HEK293 (cell line): ENCODE measurements around the gene GRIA1.

Experiments
- CTCF ChIA-PET: fragments of 350-600 bp; formaldehyde crosslinking; extraction: SDS; loops from one replicate; lab custom pipeline; 2021; ENCODE audit warnings: antibody characterized with exemption; lab: Yijun Ruan, JAX
- POLR2A ChIA-PET: fragments of 300-600 bp; formaldehyde crosslinking; extraction: SDS; loops from one replicate; lab custom pipeline; 2020; ENCODE audit warnings: antibody characterized with exemption, inconsistent platforms; lab: Yijun Ruan, JAX
- H3K27ac ChIP-seq: fragments of 200-500 bp; sonication (Bioruptor generic); 2 replicates; pipeline ENCODE4 v1.5.1; 2014; ENCODE audit warnings: low read depth, low read length, control low read depth, inconsistent platforms; ENCODE audit errors: extremely low read depth
- H3K36me3 ChIP-seq, 2 experiments: fragments of 200-500 bp in 1 of 2; sonication (Bioruptor generic) in 1 of 2; 1 replicate in 1 of 2; 2 replicates in 1 of 2; pipeline ENCODE4 v1.5.1; 2014 to 2017; ENCODE audit warnings: inconsistent platforms in 2 of 2, low read length in 2 of 2; ENCODE audit not compliant: control insufficient read depth in 2 of 2, insufficient read depth in 1 of 2
- H3K4me1 ChIP-seq: fragments of 200-500 bp; sonication (Bioruptor generic); 2 replicates; pipeline ENCODE4 v1.5.1; 2014; ENCODE audit warnings: mild to moderate bottlenecking, low read length, inconsistent platforms; ENCODE audit not compliant: control insufficient read depth, insufficient read depth
- H3K4me3 ChIP-seq: 2 replicates; pipeline ENCODE4 v1.5.1; 2011; ENCODE audit warnings: low read depth, mild to moderate bottlenecking, control low read depth, low read length, moderate library complexity
- H3K9me3 ChIP-seq: fragments of 200-500 bp; sonication (Bioruptor generic); 2 replicates; pipeline ENCODE4 v1.5.1; 2014; ENCODE audit warnings: low read depth, low read length, inconsistent platforms; ENCODE audit not compliant: control insufficient read depth, insufficient read depth
- AEBP2 ChIP-seq: fragments of 450-650 bp; formaldehyde crosslinking; IDR thresholded peaks from 2 replicates; pipeline ENCODE4 v1.5.1; 2016; ENCODE audit warnings: missing biosample characterization, missing genetic modification characterization, borderline replicate concordance
- ATF2 ChIP-seq: fragments of 450-650 bp; formaldehyde crosslinking; IDR thresholded peaks from 2 replicates; pipeline ENCODE4 v1.5.1; 2016; ENCODE audit warnings: missing biosample characterization, missing genetic modification characterization, low read depth
- GLI2 ChIP-seq: fragments of 450-650 bp; formaldehyde crosslinking; IDR thresholded peaks from 2 replicates; pipeline ENCODE4; 2017; ENCODE audit warnings: missing biosample characterization, missing genetic modification characterization, low read depth, borderline replicate concordance
- GLIS2 ChIP-seq: fragments of 450-650 bp; formaldehyde crosslinking; IDR thresholded peaks from 2 replicates; pipeline ENCODE4 v1.5.1; 2016; ENCODE audit warnings: missing biosample characterization, missing genetic modification characterization
- KLF10 ChIP-seq: fragments of 450-650 bp; IDR thresholded peaks from 2 replicates; pipeline ENCODE4 v1.5.1; 2018; ENCODE audit warnings: missing biosample characterization, mild to moderate bottlenecking, missing genetic modification characterization
- KLF17 ChIP-seq: fragments of 450-650 bp; formaldehyde crosslinking; IDR thresholded peaks from 2 replicates; pipeline ENCODE4 v1.5.1; 2016; ENCODE audit warnings: missing biosample characterization, missing genetic modification characterization
- TRIM28 ChIP-seq: IDR thresholded peaks from 2 replicates; pipeline ENCODE4 v1.6.1; 2011; ENCODE audit warnings: low read length, control low read depth, borderline replicate concordance
- ZBTB17 ChIP-seq: fragments of 450-650 bp; formaldehyde crosslinking; IDR thresholded peaks from 2 replicates; pipeline ENCODE4 v1.5.1; 2016; ENCODE audit warnings: missing biosample characterization, missing genetic modification characterization
- ZBTB20 ChIP-seq: fragments of 450-650 bp; formaldehyde crosslinking; IDR thresholded peaks from 2 replicates; pipeline ENCODE4 v1.5.1; 2016; ENCODE audit warnings: missing biosample characterization, missing genetic modification characterization
- ZBTB6 ChIP-seq: fragments of 450-650 bp; formaldehyde crosslinking; IDR thresholded peaks from 2 replicates; pipeline ENCODE4 v1.5.1; 2017; ENCODE audit warnings: missing biosample characterization, missing genetic modification characterization
- ZFHX2 ChIP-seq: fragments of 450-650 bp; formaldehyde crosslinking; conservative IDR thresholded peaks from 2 replicates; pipeline ENCODE4 v1.5.1; 2016; ENCODE audit warnings: missing biosample characterization, missing genetic modification characterization
- ZNF398 ChIP-seq: fragments of 450-650 bp; formaldehyde crosslinking; IDR thresholded peaks from 2 replicates; pipeline ENCODE4 v1.5.1; 2017; ENCODE audit warnings: missing biosample characterization, missing genetic modification characterization
- ZNF501 ChIP-seq: fragments of 450-650 bp; formaldehyde crosslinking; IDR thresholded peaks from 2 replicates; pipeline ENCODE4 v1.5.1; 2016; ENCODE audit warnings: missing biosample characterization, missing genetic modification characterization
- ZNF521 ChIP-seq: fragments of 450-650 bp; formaldehyde crosslinking; IDR thresholded peaks from 2 replicates; pipeline ENCODE4 v1.5.1; 2017; ENCODE audit warnings: missing biosample characterization, mild to moderate bottlenecking, missing genetic modification characterization
- ZNF544 ChIP-seq: fragments of 450-650 bp; formaldehyde crosslinking; IDR thresholded peaks from 2 replicates; pipeline ENCODE4 v1.5.0; 2017; ENCODE audit warnings: missing biosample characterization, missing genetic modification characterization
- ZNF560 ChIP-seq: fragments of 450-650 bp; formaldehyde crosslinking; IDR thresholded peaks from 2 replicates; pipeline ENCODE4 v1.5.1; 2017; ENCODE audit warnings: missing biosample characterization, missing genetic modification characterization, borderline replicate concordance
- ZNF621 ChIP-seq: fragments of 450-650 bp; formaldehyde crosslinking; IDR thresholded peaks from 2 replicates; pipeline ENCODE4 v1.5.1; 2017; ENCODE audit warnings: missing biosample characterization, missing genetic modification characterization
- ZNF629 ChIP-seq: fragments of 450-650 bp; formaldehyde crosslinking; IDR thresholded peaks from 2 replicates; pipeline ENCODE4 v1.5.1; 2017; ENCODE audit warnings: missing biosample characterization, missing genetic modification characterization
- ZNF645 ChIP-seq: fragments of 450-650 bp; formaldehyde crosslinking; IDR thresholded peaks from 2 replicates; pipeline ENCODE4; 2016; ENCODE audit warnings: missing biosample characterization, missing genetic modification characterization
- ZNF664 ChIP-seq: fragments of 450-650 bp; formaldehyde crosslinking; IDR thresholded peaks from 2 replicates; pipeline ENCODE4 v1.5.1; 2016; ENCODE audit warnings: missing biosample characterization, missing genetic modification characterization
- ZNF692 ChIP-seq: fragments of 450-650 bp; formaldehyde crosslinking; IDR thresholded peaks from 2 replicates; pipeline ENCODE4 v1.5.1; 2016; ENCODE audit warnings: missing biosample characterization, missing genetic modification characterization
- ZNF776 ChIP-seq: fragments of 450-650 bp; formaldehyde crosslinking; IDR thresholded peaks from 2 replicates; pipeline ENCODE4 v1.5.0; 2017; ENCODE audit warnings: missing biosample characterization, missing genetic modification characterization, borderline replicate concordance

Gene GRIA1

GRCh38 chr5:153498516-153498915 is 8.0 kb downstream of the GRIA1 start:
- Histone ChIP-seq H3K4me1 (no peaks in the 10 kb centered on the region), H3K4me3 (no peak overlapping the region), H3K9me3 (no peaks in the 10 kb centered on the region), H3K27ac (no peak overlapping the region), H3K36me3 (no peaks in the 10 kb centered on the region)
- no peak for TF ChIP-seq ZNF560 (tag by site-specific recombination)
- no peak for TF ChIP-seq TRIM28
- TF ChIP-seq GLIS2 (tag by site-specific recombination), result no peak
- no peak for TF ChIP-seq ZNF398 (tag by site-specific recombination)
- no peak for TF ChIP-seq ZNF645 (tag by site-specific recombination)
- TF ChIP-seq ZBTB6 (tag by site-specific recombination), result no peak
- no peak for TF ChIP-seq KLF17 (tag by site-specific recombination)
- TF ChIP-seq ZBTB20 (tag by site-specific recombination), result no peak
- TF ChIP-seq KLF10 (tag by site-specific recombination), result no peak
- no peak for TF ChIP-seq ZNF501 (tag by site-specific recombination)
- no peak for TF ChIP-seq GLI2 (tag by site-specific recombination)
- CTCF ChIA-PET, result interaction anchor here (0.7 to 1.9 kb wide), 4 partner anchors 34 to 467 kb away, joined by 4 to 6 read pairs (median 5); no protein-coding TSS in a partner anchor
- POLR2A ChIA-PET, result no interaction called here

GRCh38 chr5:153500178-153500577 is 9.7 kb downstream of the GRIA1 start:
- 0 out of 2 replicates have a peak, but pooled peaks cover 2% of the 10 kb centered on the region for H3K4me1 ChIP-seq
- no peak for TF ChIP-seq ZBTB17
- H3K27ac ChIP-seq, result no peak overlapping the region
- H3K9me3 ChIP-seq, result no peaks in the 10 kb centered on the region
- ChIA-PET POLR2A (interaction anchor here (0.7 kb wide), 1 partner anchor 125 kb away, joined by 6 read pairs; no protein-coding TSS in a partner anchor), CTCF (interaction anchor here (1.9 kb wide), 1 partner anchor 465 kb away, joined by 6 read pairs; no protein-coding TSS in a partner anchor)
- no peaks in the 10 kb centered on the region for H3K36me3 ChIP-seq
- no peak overlapping the region for H3K4me3 ChIP-seq

- H3K36me3 ChIP-seq, result no peaks in the 10 kb centered on the region
- no peak overlapping the region for H3K4me3 ChIP-seq
- H3K9me3 ChIP-seq, result no peaks in the 10 kb centered on the region
- ChIA-PET POLR2A (no interaction called here), CTCF (no interaction called here)
- 0 out of 2 replicates have a peak, but pooled peaks cover 2% of the 10 kb centered on the region for H3K4me1 ChIP-seq
- no peak overlapping the region for H3K27ac ChIP-seq
- no peak for TF ChIP-seq ZNF692
- TF ChIP-seq GLIS2 (tag by site-specific recombination), result no peak
- TF ChIP-seq ZNF621, result no peak
- no peak for TF ChIP-seq ZNF521 (tag by site-specific recombination)
- TF ChIP-seq ZNF544, result no peak
- TF ChIP-seq ZNF629 (tag by site-specific recombination), result no peak
- TF ChIP-seq ZNF664 (tag by site-specific recombination), result no peak
- no peak for TF ChIP-seq ATF2 (tag by site-specific recombination)
- no peak for TF ChIP-seq ZNF776 (tag by site-specific recombination)
- TF ChIP-seq AEBP2 (tag by site-specific recombination), result no peak
- TF ChIP-seq ZFHX2 (tag by site-specific recombination), result no peak
Measured at GRCh38 chr5:153504726-153505125, 14.3 kb downstream of the GRIA1 start.
